ENCODE measurements around the gene CHN1.

Gene CHN1

DNA sequence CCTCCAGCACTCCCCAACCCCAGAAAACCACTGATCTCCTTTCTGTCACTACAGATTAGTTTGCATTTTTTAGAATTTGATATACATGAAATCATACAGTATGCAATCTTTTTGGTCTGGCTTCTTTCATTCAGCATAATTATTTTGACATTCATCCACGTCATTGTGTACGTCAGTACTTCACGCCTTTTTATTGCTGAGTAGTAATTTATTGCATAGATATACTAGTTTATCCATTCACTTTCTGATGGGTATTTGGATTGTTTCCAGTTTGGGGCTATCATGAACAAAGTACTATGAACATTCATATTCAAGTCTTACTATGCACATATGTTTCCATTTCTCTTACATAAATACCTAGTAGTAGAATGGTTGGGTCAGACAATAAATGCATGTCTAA is 20.1 kb upstream of the CHN1 start:
- TF ChIP-seq SIN3A (IDR thresholded peaks at IDR 0.05; ENCODE audit: borderline replicate concordance, insufficient read depth, low read length): no peak
- TF ChIP-seq FOXP2 (optimal IDR thresholded peaks at IDR 0.05; ENCODE audit: borderline replicate concordance, extremely low read depth, extremely low read length, insufficient read depth): no peak
- no peak for TF ChIP-seq REST (IDR thresholded peaks at IDR 0.05; ENCODE audit: insufficient read depth in 1 of 2, low read depth in 2 of 2, low read length in 2 of 2)
- no peak for TF ChIP-seq TAF1 (IDR thresholded peaks at IDR 0.05; ENCODE audit: borderline replicate concordance, insufficient read depth, low read length)
- no peak for TF ChIP-seq POLR2AphosphoS5 (IDR thresholded peaks at IDR 0.05; ENCODE audit: low read depth, low read length)

DNA sequence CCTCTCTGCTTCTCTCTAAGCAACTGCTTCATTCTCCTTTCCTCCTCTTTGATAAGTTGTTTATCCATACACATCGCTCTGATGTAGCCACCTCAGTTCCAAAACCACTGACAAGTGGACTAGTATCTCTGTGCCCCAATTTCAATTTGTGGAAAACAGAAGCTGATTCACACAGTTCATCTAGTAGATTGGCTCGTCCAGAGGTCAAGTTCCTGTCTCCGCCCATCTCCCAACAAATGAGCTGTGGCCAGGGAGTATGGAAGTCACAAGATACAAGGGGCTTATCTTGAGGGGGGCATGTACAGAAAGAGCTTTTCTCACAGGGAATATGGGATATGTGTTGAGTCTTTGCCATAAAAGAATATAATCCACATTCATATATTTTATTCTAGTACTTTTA is 17.7 kb upstream of the CHN1 start:
- TF ChIP-seq SIN3A (IDR thresholded peaks at IDR 0.05; ENCODE audit: borderline replicate concordance, insufficient read depth, low read length): no peak
- TF ChIP-seq POLR2AphosphoS5 (IDR thresholded peaks at IDR 0.05; ENCODE audit: low read depth, low read length): no peak
- no peak for TF ChIP-seq FOXP2 (optimal IDR thresholded peaks at IDR 0.05; ENCODE audit: borderline replicate concordance, extremely low read depth, extremely low read length, insufficient read depth)
- TF ChIP-seq TAF1 (IDR thresholded peaks at IDR 0.05; ENCODE audit: borderline replicate concordance, insufficient read depth, low read length): no peak
- no peak for TF ChIP-seq REST (IDR thresholded peaks at IDR 0.05; ENCODE audit: insufficient read depth in 1 of 2, low read depth in 2 of 2, low read length in 2 of 2)

- TF ChIP-seq TAF1 (IDR thresholded peaks at IDR 0.05; ENCODE audit: borderline replicate concordance, insufficient read depth, low read length) (no peak), REST (IDR thresholded peaks at IDR 0.05; ENCODE audit: insufficient read depth in 1 of 2, low read depth in 2 of 2, low read length in 2 of 2) (no peak), FOXP2 (optimal IDR thresholded peaks at IDR 0.05; ENCODE audit: borderline replicate concordance, extremely low read depth, extremely low read length, insufficient read depth) (no peak), SIN3A (IDR thresholded peaks at IDR 0.05; ENCODE audit: borderline replicate concordance, insufficient read depth, low read length) (no peak), POLR2AphosphoS5 (IDR thresholded peaks at IDR 0.05; ENCODE audit: low read depth, low read length) (no peak)
These were observed 14.6 kb upstream of the CHN1 start for GRCh38 chr2:175019566-175020327.

DNA sequence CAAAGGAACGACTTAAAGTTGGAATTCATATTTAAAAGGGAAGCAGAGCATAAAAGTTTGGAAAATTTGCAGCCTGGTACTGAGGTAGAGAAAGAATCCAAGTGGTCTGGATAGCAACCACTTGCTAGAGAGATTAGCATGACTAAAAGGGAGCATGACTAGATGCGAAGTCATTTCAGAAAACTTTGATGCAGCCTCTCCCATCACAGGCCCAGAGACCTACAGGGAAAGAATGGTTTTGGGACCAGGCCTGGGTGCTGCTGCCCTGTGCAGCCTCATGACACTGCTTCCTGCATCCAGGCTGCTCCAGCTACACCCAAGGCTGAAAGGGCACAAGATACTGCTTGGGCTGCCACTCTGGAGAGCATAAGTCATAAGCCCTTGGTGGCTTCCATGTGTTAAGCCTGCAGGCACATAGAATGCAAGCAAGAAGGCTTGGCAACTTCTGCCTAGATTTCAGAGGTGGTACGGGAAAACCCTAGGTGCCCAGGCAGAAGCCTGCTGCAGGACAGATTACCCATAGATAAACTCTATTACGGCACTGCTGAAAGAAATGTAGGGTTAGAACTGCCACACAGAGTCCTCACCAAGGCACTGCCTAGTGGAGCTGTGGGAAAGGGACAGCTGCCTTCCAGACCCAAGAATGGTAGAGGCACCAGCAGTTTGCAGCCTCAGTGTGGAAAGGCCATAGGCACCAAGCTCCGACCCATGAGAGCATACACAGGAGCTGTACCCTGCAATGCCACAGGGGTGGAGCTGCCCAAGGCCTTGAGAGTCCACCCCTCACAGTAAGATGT is 12.6 kb upstream of the CHN1 start:
- TF ChIP-seq REST (IDR thresholded peaks at IDR 0.05; ENCODE audit: insufficient read depth in 1 of 2, low read depth in 2 of 2, low read length in 2 of 2): no peak
- TF ChIP-seq TAF1 (IDR thresholded peaks at IDR 0.05; ENCODE audit: borderline replicate concordance, insufficient read depth, low read length): no peak
- TF ChIP-seq FOXP2 (optimal IDR thresholded peaks at IDR 0.05; ENCODE audit: borderline replicate concordance, extremely low read depth, extremely low read length, insufficient read depth): no peak
- TF ChIP-seq SIN3A (IDR thresholded peaks at IDR 0.05; ENCODE audit: borderline replicate concordance, insufficient read depth, low read length): no peak
- TF ChIP-seq POLR2AphosphoS5 (IDR thresholded peaks at IDR 0.05; ENCODE audit: low read depth, low read length): no peak
